ENCODE results near the gene RSRC2.
"Not testable (repeated sequence)": the region's sequence is repeated elsewhere in the genome, so short reads cannot be mapped to it uniquely, and the experiment has no call there.

RSRC2 gene

DNA sequence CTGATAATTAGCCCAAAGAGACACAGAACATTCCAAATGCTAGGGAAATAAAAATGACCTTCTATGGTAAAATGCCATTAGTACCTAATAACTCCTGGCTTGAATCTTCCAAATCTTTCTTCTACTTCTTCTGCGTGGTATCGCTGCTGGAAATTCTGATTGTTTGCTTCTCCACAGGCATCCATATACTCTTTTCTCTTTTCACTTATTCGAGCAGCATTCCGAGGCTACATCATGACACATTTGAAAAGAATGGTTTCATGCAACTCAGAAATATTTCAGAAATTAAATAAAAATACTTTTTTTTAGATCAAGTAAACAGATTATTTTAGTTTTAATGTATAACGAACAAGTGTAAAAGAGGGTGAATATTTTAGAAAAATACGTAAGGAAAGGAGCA lies 44.9 kb downstream of the RSRC2 start:
- no peak for DNase-seq

GRCh38 chr12:122480753-122481152 lies 46.0 kb downstream of the RSRC2 start:
- no peak for DNase-seq

DNA sequence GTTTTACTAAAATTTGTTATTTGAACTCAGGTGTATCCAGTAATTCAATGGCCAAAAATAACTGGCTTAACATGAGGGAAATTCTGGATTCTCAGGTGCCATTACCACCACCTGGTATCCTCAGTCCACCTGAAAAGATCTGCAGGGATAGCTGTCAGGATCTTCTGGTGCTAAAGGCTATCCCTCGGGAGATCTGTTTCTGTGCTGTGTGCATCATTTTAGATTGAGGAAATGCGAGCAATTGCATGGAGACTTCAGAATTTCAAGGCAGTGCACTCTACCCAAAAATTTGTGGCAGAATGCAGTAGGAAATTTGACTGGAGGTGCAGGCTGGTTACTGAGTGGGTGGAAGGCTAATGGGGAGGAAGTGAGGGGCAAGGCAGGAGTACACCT lies 52.4 kb downstream of the RSRC2 start:
- no peak for DNase-seq

DNA sequence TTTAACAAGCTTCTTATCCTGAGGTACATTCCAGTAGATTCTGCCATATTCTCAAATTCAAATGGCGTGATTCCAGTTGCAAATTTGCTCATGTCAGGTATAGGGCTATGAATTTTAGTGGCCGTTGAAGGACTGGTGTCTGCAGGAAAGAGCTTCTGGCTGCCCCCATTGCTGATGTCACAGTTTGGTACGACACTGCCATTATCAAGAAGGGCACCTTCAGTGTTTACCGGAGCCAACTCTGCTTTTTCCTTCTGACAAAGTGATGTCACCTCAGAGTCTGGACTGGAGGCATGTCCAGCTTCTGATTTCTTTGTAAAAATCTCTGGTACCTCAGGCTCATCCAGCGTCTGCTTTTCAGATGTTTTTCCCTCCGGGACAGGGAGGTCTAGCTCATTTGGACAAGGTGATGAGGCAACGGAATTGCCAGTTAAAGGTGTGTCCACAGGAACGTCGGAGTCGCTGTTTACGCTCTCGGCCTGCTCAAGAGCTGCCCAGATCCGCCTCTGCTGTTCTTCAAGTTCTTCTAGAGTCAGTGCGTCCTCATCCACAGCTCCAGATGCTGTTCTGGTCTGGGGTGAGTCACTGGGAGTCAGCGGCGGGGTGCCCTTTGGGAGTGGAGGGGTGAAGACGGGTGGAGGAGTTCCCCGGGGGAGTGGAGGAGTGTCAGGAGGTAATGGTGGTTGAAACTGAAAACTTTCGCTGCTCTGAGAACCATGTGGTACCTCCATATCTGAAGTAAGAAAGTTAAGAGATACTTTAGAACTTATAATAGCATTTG lies 53.0 kb downstream of the RSRC2 start:
- DNase-seq, result peak; percentile 51

- DNase-seq, result peak; percentile 58
Observed at GRCh38 chr12:122471324-122472226, 55.2 kb downstream of the RSRC2 start.

DNA sequence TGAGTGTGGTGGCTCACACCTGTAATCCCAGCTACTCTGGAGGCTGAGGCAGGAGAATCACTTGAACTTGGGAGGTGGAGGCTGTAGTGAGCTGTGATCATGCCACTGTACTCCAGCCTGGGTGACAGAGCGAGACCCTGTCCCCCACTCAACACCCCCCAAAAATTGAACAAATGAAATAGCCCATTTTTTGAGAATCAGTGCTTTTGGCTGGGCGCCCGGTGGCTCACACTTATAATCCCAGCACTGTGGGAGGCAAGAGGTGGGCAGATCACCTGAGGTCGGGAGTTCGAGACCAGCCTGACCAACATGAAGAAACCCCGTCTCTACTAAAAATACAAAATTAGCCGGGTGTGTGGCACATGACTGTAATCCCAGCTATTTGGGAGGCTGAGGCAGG lies 56.2 kb downstream of the RSRC2 start:
- not testable (repeated sequence) for DNase-seq

DNA sequence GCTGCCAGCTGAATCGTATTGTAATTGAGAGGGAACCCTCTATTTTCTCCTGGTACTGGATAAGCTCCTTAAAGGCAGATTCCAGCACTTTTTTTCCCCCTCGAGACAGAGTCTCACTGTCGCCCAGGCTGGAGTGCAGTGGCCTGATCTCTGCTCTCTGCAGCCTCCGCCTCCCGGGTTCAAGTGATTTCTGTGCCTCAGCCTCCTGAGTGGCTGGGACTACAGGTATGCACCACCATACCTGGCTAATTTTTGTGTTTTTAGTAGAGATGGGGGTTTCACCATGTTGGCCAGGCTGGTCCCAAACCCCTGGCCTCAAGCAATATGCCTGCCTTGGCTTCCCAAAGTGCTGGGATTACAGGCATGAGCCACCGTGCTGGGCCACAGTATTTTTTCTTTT lies 56.9 kb downstream of the RSRC2 start:
- not testable (repeated sequence) for DNase-seq

GRCh38 chr12:122467983-122468382 lies 58.8 kb downstream of the RSRC2 start:
- no peak for DNase-seq

DNA sequence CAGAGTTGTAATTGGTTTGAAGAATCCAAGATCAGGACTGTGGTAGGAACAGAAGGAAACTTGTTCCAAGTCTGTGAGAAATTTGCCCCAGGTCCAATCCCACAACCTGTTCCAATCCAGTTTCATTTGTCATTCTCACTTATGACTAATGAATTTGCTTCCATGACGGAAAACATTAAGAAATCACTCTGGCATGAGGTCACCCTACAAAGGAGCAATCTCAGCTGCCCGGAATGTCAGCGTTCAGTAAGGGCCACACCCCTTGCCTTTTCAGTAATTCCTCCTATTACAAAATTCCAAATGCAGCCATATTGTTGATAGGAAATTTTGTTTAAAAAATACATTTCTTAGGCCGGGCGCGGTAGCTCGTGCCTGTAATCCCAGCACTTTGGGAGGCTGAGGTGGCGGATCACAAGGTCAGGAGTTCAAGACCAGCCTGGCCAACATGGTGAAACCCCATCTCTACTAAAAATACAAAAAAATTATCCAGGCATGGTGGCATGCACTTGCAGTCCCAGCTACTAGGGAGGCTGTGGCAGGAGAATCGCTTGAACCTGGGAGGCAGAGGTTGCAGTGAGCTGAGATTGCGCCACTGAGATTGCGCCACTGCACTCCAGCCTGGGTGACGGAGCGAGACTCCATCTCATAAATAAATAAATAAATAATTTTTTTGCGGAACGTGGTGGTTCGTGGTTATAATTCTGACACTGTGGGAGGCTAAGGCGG lies 62.3 kb downstream of the RSRC2 start:
- DNase-seq, result not testable (repeated sequence)

GRCh38 chr12:122460641-122461040 lies 66.1 kb downstream of the RSRC2 start:
- DNase-seq, result no peak

DNA sequence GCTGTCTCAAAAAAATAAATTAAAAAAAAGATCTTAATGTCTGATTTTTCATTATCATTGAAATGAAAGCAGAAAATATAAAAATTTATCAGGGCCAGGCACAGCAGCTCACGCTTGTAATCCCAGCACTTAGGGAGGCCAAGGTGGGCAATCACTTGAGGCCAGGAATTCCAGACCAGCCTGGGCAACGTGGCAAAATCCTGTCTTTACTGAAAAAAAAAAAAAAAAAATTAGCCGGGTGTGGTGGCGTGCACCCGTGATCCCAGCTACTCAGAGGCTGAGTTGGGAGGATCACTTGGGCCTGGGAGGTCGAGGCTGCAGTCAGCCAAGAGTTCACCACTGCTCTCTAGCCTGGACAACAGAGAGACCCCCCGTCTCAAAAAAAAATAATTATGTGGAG lies 66.7 kb downstream of the RSRC2 start:
- DNase-seq, result no peak

- no peak for DNase-seq
Observed at GRCh38 chr12:122459211-122459610, 67.5 kb downstream of the RSRC2 start.

- no peak for DNase-seq
Observed at GRCh38 chr12:122458105-122459035, 68.4 kb downstream of the RSRC2 start.

DNA sequence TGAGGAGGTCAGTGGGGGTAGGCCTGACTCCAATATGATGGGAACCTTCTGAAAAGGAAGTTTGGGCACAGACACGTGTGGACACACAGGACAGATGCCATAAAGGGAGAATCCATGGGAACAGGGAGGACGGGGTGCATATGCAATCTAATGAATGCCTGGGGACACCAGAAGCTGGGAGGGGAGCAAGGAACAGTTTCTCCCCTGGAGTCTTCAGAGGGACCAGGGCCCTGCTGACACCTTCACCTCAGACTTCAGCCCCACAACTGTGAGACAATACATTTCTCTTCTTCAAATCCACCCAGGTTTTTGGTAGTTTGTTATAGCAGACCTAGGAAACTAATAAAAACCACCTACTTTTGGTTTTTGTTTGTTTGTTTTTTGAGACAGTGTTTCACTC lies 69.1 kb downstream of the RSRC2 start:
- no peak for DNase-seq

DNA sequence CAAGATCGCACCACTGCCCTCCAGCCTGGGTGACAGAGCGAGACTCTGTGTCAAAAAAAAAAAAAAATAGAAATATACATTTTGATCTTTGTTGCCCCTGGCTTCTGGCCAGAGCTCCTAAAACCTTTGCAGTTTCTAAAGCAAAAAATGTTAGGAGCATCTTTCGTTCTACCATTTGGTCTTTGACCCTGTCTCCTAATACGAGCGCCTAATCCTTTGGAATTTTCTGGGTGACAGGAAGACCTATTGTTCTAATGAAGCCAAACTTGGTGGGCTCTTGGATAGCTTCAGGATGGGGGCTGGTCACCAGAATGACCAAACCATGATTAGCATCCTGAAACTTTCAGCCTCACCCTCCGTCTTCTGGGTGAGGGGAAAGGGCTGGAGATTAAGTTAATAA lies 72.0 kb downstream of the RSRC2 start:
- DNase-seq, result no peak

DNA sequence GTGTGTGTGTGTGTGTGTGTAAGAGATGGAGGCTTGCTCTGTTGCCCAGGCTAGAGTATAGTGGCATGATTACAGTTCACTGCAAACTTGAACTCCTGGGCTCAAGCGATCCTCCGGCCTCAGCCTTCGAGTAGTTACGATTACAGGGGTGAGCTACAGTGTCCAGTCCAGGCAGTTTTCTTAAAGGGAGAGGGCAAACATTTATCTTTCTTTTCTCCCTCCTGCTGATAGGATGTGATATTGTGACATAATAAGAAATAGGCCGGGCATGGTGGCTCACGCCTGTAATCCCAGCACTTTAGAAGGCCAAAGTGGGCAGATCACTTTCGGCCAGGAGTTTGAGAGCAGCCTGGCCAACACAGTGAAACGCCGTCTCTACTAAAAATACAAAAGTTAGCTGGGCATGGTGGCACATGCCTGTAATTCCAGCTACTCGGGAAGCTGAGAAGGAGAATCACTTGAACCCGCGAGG lies 72.5 kb downstream of the RSRC2 start:
- DNase-seq, result no peak

All from activated CD4-positive, alpha-beta T cell treated with anti-CD3 and anti-CD28 coated beads, Interleukin-2, amount 50 U/mL, for 16 hours (primary cell).